HT-29 (cell line): ENCODE results near the gene DSCAML1. TPM values are rescaled to one million over a fixed set of nuclear protein-coding genes. Genes with fewer than 3 reads are reported as not detected.

Experiments
- DNase-seq: peaks from one replicate; pipeline ENCODE4 v3.0.0-alpha.2; 2015; ENCODE audit warnings: low spot score
- total RNA-seq: library from RNA; depleted of rRNA; stranded (reverse); fragments of >200 nt; shearing (Covaris generic); gene quantifications from 2 replicates; pipeline ENCODE4 v1.2.3, GENCODE V29; 2014

DSCAML1 gene
- total RNA-seq, 1 experiment from 2014 or later, result not detected

GRCh38 chr11:117831661-117832415, 34.8 kb upstream of the DSCAML1 start:
- DNase-seq, result no peak

GRCh38 chr11:117830674-117831351, 33.8 kb upstream of the DSCAML1 start:
- DNase-seq, result no peak

- no peak for DNase-seq
Observed at GRCh38 chr11:117830072-117830471, 33.1 kb upstream of the DSCAML1 start.

- DNase-seq, result no peak
Observed at GRCh38 chr11:117829369-117829725, 32.3 kb upstream of the DSCAML1 start.

GRCh38 chr11:117828611-117829368, 31.8 kb upstream of the DSCAML1 start:
- DNase-seq, result no peak

GRCh38 chr11:117827521-117828511, 30.8 kb upstream of the DSCAML1 start:
- no peak for DNase-seq

- no peak for DNase-seq
Observed at GRCh38 chr11:117826832-117827231, 29.8 kb upstream of the DSCAML1 start.

- DNase-seq, result no peak
Observed at GRCh38 chr11:117826190-117826570, 29.2 kb upstream of the DSCAML1 start.

- no peak for DNase-seq
Observed at GRCh38 chr11:117825538-117826189, 28.6 kb upstream of the DSCAML1 start.

GRCh38 chr11:117824571-117825537, 27.8 kb upstream of the DSCAML1 start, which contains the start of gene FXYD2:
Gene FXYD2, minus strand, starts transcription at chr11:117824744. Its CDS starts 66 bp downstream, at chr11:117824678.
- DNase-seq, result no peak

- no peak for DNase-seq
Observed at GRCh38 chr11:117823946-117824420, 27.0 kb upstream of the DSCAML1 start.

GRCh38 chr11:117823294-117823945, 26.4 kb upstream of the DSCAML1 start:
- DNase-seq, result peak; percentile 43

- DNase-seq, result no peak
Observed at GRCh38 chr11:117822074-117823033, 25.3 kb upstream of the DSCAML1 start.

- DNase-seq, result no peak
Observed at GRCh38 chr11:117821431-117821830, 24.4 kb upstream of the DSCAML1 start.

- DNase-seq, result no peak
Observed at GRCh38 chr11:117820516-117820915, 23.5 kb upstream of the DSCAML1 start.

- peak; percentile 31 for DNase-seq
Observed at GRCh38 chr11:117820071-117820470, 23.1 kb upstream of the DSCAML1 start.
